ENCODE data around the gene CPED1.

GRCh38 chr7:121123032-121123431, 134.5 kb downstream of the CPED1 start:
- no peak for TF ChIP-seq POLR2AphosphoS5 (IDR thresholded peaks at IDR 0.05; ENCODE audit: low read depth, low read length)
- TF ChIP-seq SIN3A (IDR thresholded peaks at IDR 0.05; ENCODE audit: borderline replicate concordance, insufficient read depth, low read length): no peak
